Upper lobe of left lung (tissue), 4 donors: ENCODE data around the gene CLDN2.

Source experiments
- EP300 ChIP-seq, 4 donors: sonication (generic); formaldehyde crosslinking; IDR thresholded peaks; one replicate each; pipeline ENCODE4 v1.5.1; 2017; ENCODE audit warnings: antibody characterized with exemption in 4 of 4, control low read depth in 2 of 4
- POLR2AphosphoS5 ChIP-seq, 2 donors: sonication (generic); formaldehyde crosslinking; IDR thresholded peaks; one replicate each; pipeline ENCODE4 v1.5.1; 2017; ENCODE audit warnings: antibody characterized with exemption in 2 of 2
- TF ChIP-seq, protein P1 (sequence below), 6 experiments: fragments of 450-650 bp in 4 of 6; fragments of 200-600 bp in 2 of 6; sonication (generic) in 2 of 6; IDR thresholded peaks; one replicate each; pipeline ENCODE4 v1.5.1; 2016 to 2019; ENCODE audit warnings: antibody characterized with exemption in 6 of 6

DNA sequence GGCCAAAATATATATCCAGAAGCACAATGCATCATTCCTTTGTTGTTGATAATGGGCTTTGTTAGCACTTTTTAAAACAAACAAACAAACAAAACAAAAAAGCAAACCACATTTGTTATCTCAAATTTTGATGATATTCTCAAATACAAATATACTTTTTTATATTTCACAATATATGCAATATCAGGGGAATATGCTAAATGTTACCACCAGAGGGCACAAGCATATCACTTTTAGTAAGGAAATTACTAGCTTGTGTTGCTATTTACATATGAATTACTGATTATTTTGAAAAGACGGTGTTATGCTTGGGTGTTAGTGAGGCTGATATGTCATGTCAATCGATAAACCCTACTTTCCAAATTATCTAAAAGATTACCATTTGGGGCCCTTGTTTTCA lies 46.1 kb upstream of the CLDN2 start:
- TF ChIP-seq, protein P1, sequence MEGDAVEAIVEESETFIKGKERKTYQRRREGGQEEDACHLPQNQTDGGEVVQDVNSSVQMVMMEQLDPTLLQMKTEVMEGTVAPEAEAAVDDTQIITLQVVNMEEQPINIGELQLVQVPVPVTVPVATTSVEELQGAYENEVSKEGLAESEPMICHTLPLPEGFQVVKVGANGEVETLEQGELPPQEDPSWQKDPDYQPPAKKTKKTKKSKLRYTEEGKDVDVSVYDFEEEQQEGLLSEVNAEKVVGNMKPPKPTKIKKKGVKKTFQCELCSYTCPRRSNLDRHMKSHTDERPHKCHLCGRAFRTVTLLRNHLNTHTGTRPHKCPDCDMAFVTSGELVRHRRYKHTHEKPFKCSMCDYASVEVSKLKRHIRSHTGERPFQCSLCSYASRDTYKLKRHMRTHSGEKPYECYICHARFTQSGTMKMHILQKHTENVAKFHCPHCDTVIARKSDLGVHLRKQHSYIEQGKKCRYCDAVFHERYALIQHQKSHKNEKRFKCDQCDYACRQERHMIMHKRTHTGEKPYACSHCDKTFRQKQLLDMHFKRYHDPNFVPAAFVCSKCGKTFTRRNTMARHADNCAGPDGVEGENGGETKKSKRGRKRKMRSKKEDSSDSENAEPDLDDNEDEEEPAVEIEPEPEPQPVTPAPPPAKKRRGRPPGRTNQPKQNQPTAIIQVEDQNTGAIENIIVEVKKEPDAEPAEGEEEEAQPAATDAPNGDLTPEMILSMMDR (IDR thresholded peaks at IDR 0.05): peak; percentile 37 to 65 (median 46)
- TF ChIP-seq POLR2AphosphoS5 (IDR thresholded peaks at IDR 0.05) (no peak), EP300 (IDR thresholded peaks at IDR 0.05) (no peak)
